NCI-H1417 (cell line): ENCODE data around the gene NDUFA13.

ENCODE experiments used
- DNase-seq, 3 experiments: peaks; one replicate each; lab custom pipeline; 2025; lab: John Stamatoyannopoulos, UW

The NDUFA13 gene

GRCh38 chr19:19547674-19548336 is 31.8 kb downstream of the NDUFA13 start:
- DNase-seq = no peak

DNA sequence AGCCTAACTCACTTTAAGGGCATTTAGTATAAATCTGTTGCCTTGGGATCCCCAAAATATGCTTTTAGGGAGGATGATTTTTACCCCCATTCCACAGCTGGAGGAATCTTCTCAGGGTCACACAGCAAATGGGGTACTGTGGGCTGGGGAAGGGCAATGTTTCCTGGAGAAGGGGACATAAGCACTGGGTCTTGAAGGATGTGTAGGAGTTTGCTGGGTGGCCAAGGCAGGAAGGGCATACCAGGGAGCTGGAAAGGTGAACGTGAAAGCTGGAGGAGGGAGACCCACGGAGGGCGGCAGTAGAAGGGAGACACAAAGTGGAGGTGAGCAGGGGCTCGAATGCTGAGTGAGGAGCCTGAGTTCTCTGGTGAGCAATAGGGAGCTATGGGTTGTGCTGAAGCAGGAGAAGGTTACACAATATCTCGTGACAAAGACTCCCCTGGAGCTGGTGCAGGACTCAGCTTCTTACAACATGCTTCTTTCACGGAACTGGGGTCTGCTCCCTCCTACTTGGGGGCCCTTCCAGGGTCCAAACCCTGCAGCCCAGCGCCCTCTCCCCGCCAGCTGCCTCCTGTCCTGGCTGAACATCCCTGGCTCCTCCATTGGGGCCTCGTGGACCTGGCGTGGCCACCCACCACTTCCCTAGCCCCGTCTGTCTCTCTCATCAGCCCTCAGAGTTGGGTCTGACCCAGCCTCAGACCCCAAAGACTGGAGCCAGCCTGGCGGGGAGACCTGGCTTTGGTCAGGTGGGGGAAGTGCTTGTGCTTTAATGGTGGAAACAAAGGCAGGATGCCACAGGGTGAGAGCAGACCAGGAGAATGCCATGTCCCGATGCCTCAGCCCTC is 33.1 kb downstream of the NDUFA13 start:
- DNase-seq = no peak

GRCh38 chr19:19549804-19550464 is 33.9 kb downstream of the NDUFA13 start:
- no peak for DNase-seq

- DNase-seq = no peak
Observed at GRCh38 chr19:19550485-19550929, 34.5 kb downstream of the NDUFA13 start.

DNA sequence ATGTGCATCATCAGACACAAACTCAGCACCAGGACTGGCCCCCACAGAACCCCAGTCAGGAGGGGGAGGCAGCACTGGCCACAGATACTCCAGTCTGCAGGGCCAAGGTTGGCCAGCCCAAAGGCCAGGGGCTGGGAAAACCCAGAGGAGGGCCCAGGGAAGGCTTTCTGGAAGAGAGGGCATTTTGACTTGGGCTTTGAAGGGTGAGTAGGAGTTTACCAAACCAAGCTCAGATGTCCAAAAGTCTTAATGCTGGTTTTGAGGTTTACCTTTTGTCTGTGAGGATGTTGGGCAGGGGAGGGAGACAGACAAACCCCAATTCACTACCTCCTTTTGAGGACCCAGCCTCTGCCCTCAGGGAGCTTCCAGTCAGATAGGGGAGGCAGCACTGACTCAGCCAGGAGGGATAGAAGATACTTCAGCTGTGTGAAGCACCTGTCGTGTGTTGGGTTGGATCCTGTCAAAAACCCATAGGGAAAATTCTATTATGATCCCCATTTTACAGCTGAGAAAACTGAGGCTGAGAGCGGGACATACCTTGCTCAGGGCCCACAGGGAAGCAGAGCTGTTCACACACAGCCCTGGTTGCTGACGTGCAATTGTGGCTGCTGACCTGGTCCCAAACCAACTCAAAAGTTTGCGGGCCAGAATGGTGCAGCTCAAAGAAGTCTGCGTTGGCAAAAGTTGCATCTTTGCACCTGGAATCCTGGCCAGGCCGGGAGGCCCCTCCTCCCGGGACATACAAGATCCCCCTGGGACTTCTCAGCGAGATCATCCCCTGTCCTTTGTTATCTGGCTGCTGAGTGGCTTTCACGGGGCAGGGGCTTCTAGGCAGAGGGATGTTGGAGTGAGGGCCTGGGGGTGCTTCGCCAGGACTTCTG is 35.2 kb downstream of the NDUFA13 start:
- DNase-seq = no peak

- no peak for DNase-seq
Observed at GRCh38 chr19:19551853-19552192, 35.8 kb downstream of the NDUFA13 start.

DNA sequence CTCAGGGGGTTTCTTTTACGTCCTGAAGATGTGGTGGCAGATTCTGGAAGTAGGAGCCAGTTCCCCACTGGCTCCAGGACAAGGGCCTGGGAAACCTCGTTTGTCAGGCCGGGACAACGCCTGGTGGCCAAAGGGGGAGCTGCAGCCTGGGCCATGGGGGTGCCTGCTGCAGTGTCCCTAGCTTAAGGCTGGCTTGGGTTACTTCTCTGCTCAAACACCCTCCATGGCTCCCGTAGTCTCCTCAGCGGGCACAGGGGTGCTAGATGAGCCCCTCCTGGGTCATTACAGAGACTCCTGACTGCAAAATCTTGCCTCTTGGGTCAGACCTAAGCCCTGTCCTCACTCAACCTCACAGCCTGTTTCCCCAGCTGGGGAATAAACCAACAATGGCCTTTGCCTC is 36.8 kb downstream of the NDUFA13 start:
- no peak for DNase-seq

- DNase-seq = no peak
Observed at GRCh38 chr19:19553670-19554069, 37.6 kb downstream of the NDUFA13 start.

GRCh38 chr19:19554074-19555023 is 38.3 kb downstream of the NDUFA13 start:
- no peak for DNase-seq

DNA sequence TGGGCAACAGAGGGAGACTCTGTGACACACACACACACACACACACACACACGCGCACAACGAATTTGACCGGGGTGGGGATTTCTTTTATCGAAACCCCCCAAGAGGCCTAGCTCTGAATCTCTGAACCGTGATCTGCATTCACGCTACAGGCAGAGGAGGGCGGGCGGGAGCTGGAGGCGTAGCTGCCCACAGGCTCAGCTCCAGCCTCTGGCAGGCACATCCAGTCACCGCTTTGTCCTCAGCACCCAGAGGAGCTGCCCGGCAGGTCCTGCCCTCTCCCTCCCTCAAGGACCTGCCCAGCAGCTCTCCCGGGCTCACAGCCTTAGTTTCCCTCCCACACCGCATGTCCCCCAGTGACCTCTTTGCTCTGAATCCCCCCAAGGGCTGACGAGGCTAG is 42.0 kb downstream of the NDUFA13 start:
- DNase-seq = no peak

GRCh38 chr19:19558636-19559035 is 42.6 kb downstream of the NDUFA13 start:
- no peak for DNase-seq

DNA sequence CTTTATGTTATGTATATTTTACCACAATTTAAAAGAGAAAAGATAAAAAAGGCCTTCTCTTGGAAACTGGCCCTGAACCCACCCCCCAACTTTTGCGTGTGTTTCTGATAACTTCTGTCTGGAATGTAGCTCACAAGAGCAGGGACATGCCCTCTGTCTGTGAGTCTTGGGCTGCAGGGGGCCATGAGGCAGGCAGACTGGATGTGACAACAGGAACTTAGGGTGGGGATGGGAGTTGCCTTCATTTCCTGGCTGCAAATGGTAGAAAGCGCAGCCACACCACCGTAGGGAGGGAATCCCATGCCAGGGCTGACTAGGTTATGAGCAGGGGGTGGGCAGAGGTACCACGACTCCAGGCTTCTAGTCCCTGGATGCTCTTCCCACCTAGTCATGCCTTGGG is 43.9 kb downstream of the NDUFA13 start:
- DNase-seq = no peak

- no peak for DNase-seq
Observed at GRCh38 chr19:19561946-19562664, 46.1 kb downstream of the NDUFA13 start.

DNA sequence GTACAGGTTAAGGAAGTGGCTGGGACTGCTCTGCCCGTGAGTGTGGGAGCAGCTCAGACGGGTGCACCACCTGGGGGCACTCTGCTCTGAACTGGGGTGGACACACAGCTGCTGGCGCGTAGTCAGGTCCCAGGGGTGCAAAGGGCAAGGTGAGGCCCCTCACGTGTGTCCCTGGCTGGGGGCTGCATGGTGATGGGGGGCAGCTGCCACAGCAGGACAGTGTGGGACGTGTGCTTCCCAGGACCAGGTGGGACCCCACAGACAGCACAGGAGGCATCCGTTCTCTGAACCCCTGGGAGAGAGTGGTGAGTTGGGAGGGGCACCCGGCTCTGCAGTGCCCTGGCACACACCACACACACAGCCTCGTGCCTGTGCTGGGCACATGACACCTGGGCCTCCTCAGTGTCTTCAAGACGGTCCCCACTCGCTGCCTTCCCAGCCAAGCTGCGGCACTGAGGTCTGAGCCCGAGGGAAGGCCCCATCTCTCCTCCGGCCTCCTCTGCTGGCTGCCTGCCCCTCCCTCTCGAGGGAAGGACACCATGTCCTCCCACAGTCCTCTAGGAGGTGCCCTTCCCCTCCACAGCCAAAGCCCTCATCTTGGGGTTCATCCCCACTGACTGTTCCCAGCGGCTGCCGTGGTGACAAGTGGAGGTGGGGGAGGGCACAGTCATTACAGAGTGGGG is 46.8 kb downstream of the NDUFA13 start:
- DNase-seq = no peak

GRCh38 chr19:19563348-19563848 is 47.4 kb downstream of the NDUFA13 start:
- DNase-seq = no peak

DNA sequence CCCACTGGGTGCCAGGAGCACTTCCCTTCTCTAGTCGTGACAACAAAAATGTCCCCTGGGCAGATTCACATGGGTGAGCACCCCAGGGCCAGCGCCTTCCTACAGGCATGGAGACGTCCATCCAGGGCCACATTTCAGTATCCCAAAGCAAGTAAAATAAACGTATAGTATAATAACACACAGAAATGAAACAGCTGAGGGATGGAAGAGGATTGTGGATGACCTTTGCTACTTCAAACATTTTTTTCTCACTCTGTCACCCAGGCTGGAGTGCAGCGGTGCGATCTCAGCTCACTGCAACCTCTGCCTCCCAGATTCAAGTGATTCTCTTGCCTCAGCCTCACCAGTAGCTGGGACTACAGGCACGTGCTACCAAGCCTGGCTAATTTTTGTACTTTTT is 50.3 kb downstream of the NDUFA13 start:
- no peak for DNase-seq

- no peak for DNase-seq
Observed at GRCh38 chr19:19567391-19567790, 51.4 kb downstream of the NDUFA13 start.

DNA sequence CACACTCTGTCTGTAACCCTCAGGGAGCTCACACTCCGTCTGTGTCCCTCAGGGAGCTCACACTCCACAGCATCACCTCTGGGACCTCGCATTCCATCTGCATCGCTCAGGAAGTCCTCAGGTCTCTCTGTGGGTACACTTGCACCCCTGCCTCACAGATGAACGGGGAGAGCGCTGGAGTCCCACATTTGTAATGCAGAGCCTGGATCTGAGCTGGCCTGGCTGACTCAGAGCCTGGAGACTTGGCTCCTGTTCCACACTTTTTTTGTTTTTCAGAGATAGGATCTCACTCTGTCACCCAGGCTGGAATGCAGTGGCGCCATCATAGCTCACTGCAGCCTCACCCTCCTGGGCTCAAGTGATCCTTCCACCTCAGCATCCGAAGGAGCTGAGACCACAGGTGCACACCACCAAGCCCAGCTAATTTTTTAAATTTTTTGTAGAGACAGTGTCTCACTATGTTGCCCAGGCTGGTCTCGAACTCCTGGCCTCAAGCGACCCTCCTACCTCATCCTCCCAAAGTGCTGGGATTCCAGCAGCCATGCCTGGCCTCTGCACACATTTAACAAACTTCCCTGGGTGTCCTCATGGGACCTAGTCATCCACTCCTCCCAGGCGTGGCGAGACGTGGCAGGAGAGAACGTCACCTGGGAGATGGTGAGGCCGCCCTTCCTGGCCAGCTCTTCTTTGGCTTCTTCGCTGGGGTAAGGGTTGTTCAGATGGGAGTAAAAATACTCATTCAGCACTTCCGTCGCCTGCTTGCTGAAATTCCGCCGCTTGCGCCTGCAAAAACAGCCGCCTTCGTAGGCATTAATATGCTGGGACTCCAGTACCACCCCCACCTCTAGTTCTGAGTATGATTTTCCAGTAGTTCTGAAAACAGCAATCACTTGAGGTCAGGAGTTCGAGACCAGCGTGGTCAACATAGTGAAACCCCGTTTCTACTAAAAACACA is 53.1 kb downstream of the NDUFA13 start:
- DNase-seq = no peak
